ENCODE measurements around the gene CREBBP.

Gene CREBBP

GRCh38 chr16:3689731-3690130, 190.8 kb downstream of the CREBBP start:
- no peak for DNase-seq (ENCODE audit: low read depth, low spot score)
- H3K4me3 ChIP-seq (ENCODE audit: low read depth, low read length): no peak overlapping the region
- TF ChIP-seq, protein P1, sequence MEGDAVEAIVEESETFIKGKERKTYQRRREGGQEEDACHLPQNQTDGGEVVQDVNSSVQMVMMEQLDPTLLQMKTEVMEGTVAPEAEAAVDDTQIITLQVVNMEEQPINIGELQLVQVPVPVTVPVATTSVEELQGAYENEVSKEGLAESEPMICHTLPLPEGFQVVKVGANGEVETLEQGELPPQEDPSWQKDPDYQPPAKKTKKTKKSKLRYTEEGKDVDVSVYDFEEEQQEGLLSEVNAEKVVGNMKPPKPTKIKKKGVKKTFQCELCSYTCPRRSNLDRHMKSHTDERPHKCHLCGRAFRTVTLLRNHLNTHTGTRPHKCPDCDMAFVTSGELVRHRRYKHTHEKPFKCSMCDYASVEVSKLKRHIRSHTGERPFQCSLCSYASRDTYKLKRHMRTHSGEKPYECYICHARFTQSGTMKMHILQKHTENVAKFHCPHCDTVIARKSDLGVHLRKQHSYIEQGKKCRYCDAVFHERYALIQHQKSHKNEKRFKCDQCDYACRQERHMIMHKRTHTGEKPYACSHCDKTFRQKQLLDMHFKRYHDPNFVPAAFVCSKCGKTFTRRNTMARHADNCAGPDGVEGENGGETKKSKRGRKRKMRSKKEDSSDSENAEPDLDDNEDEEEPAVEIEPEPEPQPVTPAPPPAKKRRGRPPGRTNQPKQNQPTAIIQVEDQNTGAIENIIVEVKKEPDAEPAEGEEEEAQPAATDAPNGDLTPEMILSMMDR (IDR thresholded peaks at IDR 0.05; ENCODE audit: insufficient read depth, low read length, missing control alignments): no peak
- ChIA-PET CTCF (interaction anchor here (0.6 to 2.4 kb wide), 35 partner anchors 8 to 564 kb away, joined by 3 to 47 read pairs (median 5); partner anchors contain the start of genes SLX4 and TRAP1), POLR2A (interaction anchor here (0.6 kb wide), 1 partner anchor 9 kb away, joined by 3 read pairs; no protein-coding TSS in a partner anchor)

- TF ChIP-seq, protein P1 (IDR thresholded peaks at IDR 0.05; ENCODE audit: insufficient read depth, low read length, missing control alignments): no peak
- CTCF ChIA-PET: interaction anchor here (1.1 kb wide), 1 partner anchor 9 kb away, joined by 3 read pairs; no protein-coding TSS in a partner anchor
- POLR2A ChIA-PET: no interaction called here
- DNase-seq (ENCODE audit: low read depth, low spot score): no peak
- H3K4me3 ChIP-seq (ENCODE audit: low read depth, low read length): no peak overlapping the region
Measured at GRCh38 chr16:3687792-3688191, 192.7 kb downstream of the CREBBP start.

- POLR2A ChIA-PET: no interaction called here
- TF ChIP-seq, protein P1 (IDR thresholded peaks at IDR 0.05; ENCODE audit: insufficient read depth, low read length, missing control alignments): no peak
- CTCF ChIA-PET: interaction anchor here (1.1 to 1.5 kb wide), 3 partner anchors 9 to 12 kb away, joined by 3 read pairs; no protein-coding TSS in a partner anchor
- DNase-seq (ENCODE audit: low read depth, low spot score): no peak
- H3K4me3 ChIP-seq (ENCODE audit: low read depth, low read length): no peak overlapping the region
Measured at GRCh38 chr16:3687021-3687420, 193.5 kb downstream of the CREBBP start.

DNA sequence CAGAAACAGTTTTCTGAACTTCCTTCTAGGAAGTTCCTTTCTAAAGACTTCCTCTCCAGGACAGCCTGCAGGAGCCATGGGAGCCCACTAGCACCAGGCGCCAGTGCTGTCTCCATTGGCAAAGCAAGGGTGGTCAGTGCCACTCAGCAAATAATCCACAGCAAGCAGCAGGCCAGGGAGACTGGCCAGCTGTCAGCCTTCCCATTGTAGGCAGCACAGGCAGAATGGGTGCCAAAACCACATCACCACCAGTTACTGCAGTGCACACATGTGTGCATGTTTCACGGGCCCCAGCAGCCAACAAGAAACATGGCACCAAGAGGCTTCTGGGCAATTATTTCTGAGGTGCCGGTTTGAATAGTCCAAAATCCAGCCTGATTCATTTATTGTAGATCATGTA, 199.3 kb downstream of the CREBBP start:
- ChIA-PET CTCF (interaction anchor here (2.0 kb wide), 1 partner anchor 9 kb away, joined by 13 read pairs; no protein-coding TSS in a partner anchor), POLR2A (no interaction called here)
- no peak for DNase-seq (ENCODE audit: low read depth, low spot score)
- TF ChIP-seq, protein P1 (IDR thresholded peaks at IDR 0.05; ENCODE audit: insufficient read depth, low read length, missing control alignments): no peak
- H3K4me3 ChIP-seq (ENCODE audit: low read depth, low read length): no peak overlapping the region

GRCh38 chr16:3677994-3678393, 202.5 kb downstream of the CREBBP start:
- ChIA-PET CTCF (interaction anchor here (0.7 to 1.1 kb wide), 3 partner anchors 8 to 13 kb away, joined by 3 read pairs; no protein-coding TSS in a partner anchor), POLR2A (no interaction called here)
- TF ChIP-seq, protein P1 (IDR thresholded peaks at IDR 0.05; ENCODE audit: insufficient read depth, low read length, missing control alignments): no peak
- no peak overlapping the region for H3K4me3 ChIP-seq (ENCODE audit: low read depth, low read length)
- no peak for DNase-seq (ENCODE audit: low read depth, low spot score)

GRCh38 chr16:3675601-3676130, 204.8 kb downstream of the CREBBP start:
- TF ChIP-seq, protein P1 (IDR thresholded peaks at IDR 0.05; ENCODE audit: insufficient read depth, low read length, missing control alignments): no peak
- ChIA-PET CTCF (interaction anchor here (0.9 to 2.8 kb wide), 2 partner anchors 11 to 15 kb away, joined by 3 to 11 read pairs; no protein-coding TSS in a partner anchor), POLR2A (no interaction called here)
- H3K4me3 ChIP-seq (ENCODE audit: low read depth, low read length): no peak overlapping the region
- no peak for DNase-seq (ENCODE audit: low read depth, low spot score)
